ENCODE results near the gene MTMR4.
"Not testable (repeated sequence)": the region's sequence is repeated elsewhere in the genome, so short reads cannot be mapped to it uniquely, and the experiment has no call there.

The MTMR4 gene

DNA sequence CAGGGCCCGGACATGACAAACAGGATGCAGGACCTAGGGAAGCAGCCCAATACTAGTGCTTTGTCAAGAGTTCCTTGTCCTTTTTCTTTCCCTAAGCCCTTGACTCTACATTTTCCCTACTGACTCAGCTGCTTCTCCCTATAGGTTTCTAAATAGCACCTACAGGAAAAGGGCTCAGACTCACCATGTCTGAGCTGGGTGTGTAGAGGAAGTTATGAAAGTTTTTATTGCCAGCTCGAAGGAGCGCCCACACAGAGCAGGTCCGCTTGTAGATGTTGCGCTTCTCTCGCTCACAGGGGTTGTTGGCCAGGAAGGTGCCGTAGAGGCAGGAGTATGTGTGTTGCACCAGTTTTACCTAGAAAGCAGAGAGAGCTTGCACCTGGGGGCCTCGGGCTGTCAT is 10.6 kb downstream of the MTMR4 start:
- no peaks in the 10 kb centered on the region for H3K9me3 ChIP-seq (ENCODE audit: control insufficient read depth, low read length)
- no peak overlapping the region for H3K4me2 ChIP-seq (ENCODE audit: low read length)
- no peaks in the 10 kb centered on the region for H3K36me3 ChIP-seq (ENCODE audit: control insufficient read depth, insufficient read depth, low read length)
- H2AFZ ChIP-seq: no peak overlapping the region
- H3K27ac ChIP-seq: no peak overlapping the region
- no peaks in the 10 kb centered on the region for H3K4me1 ChIP-seq
- H3K9ac ChIP-seq: no peak overlapping the region
- no peak overlapping the region for H3K4me3 ChIP-seq (ENCODE audit: low read depth, low read length)
- TF ChIP-seq, protein P1, sequence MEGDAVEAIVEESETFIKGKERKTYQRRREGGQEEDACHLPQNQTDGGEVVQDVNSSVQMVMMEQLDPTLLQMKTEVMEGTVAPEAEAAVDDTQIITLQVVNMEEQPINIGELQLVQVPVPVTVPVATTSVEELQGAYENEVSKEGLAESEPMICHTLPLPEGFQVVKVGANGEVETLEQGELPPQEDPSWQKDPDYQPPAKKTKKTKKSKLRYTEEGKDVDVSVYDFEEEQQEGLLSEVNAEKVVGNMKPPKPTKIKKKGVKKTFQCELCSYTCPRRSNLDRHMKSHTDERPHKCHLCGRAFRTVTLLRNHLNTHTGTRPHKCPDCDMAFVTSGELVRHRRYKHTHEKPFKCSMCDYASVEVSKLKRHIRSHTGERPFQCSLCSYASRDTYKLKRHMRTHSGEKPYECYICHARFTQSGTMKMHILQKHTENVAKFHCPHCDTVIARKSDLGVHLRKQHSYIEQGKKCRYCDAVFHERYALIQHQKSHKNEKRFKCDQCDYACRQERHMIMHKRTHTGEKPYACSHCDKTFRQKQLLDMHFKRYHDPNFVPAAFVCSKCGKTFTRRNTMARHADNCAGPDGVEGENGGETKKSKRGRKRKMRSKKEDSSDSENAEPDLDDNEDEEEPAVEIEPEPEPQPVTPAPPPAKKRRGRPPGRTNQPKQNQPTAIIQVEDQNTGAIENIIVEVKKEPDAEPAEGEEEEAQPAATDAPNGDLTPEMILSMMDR (IDR thresholded peaks at IDR 0.05): no peak
- H3K79me2 ChIP-seq: no peaks in the 10 kb centered on the region
- no peaks in the 10 kb centered on the region for H3K27me3 ChIP-seq (ENCODE audit: control insufficient read depth, insufficient read depth, low read length)

DNA sequence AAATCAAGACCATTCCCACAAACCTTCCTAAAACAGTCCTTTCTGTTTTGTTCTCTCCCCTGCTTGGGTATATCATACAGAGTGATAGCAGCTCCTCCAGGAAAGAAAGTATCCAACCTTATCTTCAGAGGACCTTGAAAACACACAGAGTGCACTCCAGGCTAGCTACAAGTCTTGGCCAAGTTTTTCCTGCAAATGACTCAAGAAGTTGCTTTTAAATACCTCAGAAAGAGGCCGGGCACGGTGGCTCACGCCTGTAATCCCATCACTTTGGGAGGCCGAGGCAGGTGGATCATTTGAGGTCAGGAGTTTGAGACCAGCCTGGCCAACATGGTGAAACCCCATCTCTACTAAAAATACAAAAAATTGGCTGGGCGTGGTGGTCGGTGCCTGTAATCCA is 11.3 kb downstream of the MTMR4 start:
- H3K79me2 ChIP-seq; H3K4me1 ChIP-seq; H3K4me3 ChIP-seq (ENCODE audit: low read depth, low read length); H3K9ac ChIP-seq; H2AFZ ChIP-seq; H3K4me2 ChIP-seq (ENCODE audit: low read length); H3K36me3 ChIP-seq (ENCODE audit: control insufficient read depth, insufficient read depth, low read length); H3K27me3 ChIP-seq (ENCODE audit: control insufficient read depth, insufficient read depth, low read length); H3K9me3 ChIP-seq (ENCODE audit: control insufficient read depth, low read length); H3K27ac ChIP-seq: not testable (repeated sequence)

- no peak overlapping the region for H2AFZ ChIP-seq
- H3K36me3 ChIP-seq (ENCODE audit: control insufficient read depth, insufficient read depth, low read length): no peaks in the 10 kb centered on the region
These were observed 13.0 kb downstream of the MTMR4 start for GRCh38 chr17:58501451-58501850.

DNA sequence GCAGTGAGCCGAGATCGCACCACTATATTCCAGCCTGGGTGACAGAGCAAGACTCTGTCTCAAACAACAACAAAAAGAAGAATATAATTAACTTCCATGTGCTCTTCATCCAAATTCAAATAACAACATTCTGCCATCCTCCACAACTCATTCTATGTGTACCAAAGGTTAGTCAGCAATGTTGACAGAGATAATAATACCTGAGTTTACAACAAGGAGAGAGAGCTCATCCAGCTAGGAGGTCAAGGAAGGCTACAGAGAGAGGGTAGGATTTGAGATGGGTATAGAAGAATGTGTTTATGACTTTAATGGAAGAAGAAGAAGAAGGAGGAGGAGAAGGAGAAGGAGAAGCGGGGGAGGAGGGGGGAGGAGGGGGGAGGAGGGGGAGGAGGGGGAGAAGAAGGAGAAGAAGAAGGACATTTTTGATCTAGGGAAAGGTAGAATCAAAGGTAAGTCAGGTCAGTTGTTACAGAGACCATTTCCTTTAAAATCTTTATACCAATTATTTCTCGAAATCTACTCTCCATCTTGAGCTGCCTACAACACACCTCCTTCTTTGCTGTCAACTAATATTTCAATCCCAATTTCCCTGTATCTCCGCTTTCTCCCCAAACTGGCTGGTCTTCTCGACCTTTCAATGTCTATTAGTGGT is 16.1 kb downstream of the MTMR4 start:
- no peak overlapping the region for H3K4me2 ChIP-seq (ENCODE audit: low read length)
- no peaks in the 10 kb centered on the region for H3K9me3 ChIP-seq (ENCODE audit: control insufficient read depth, low read length)
- TF ChIP-seq, protein P1 (IDR thresholded peaks at IDR 0.05): no peak
- no peaks in the 10 kb centered on the region for H3K4me1 ChIP-seq
- H3K36me3 ChIP-seq (ENCODE audit: control insufficient read depth, insufficient read depth, low read length): no peaks in the 10 kb centered on the region
- no peak overlapping the region for H3K4me3 ChIP-seq (ENCODE audit: low read depth, low read length)
- H2AFZ ChIP-seq: no peak overlapping the region
- H3K79me2 ChIP-seq: no peaks in the 10 kb centered on the region
- H3K27ac ChIP-seq: no peak overlapping the region
- H3K27me3 ChIP-seq (ENCODE audit: control insufficient read depth, insufficient read depth, low read length): no peaks in the 10 kb centered on the region
- H3K9ac ChIP-seq: no peak overlapping the region

More at GRCh38 chr17:58501451-58501850, 13.0 kb downstream of the MTMR4 start:
- no peak overlapping the region for H3K9ac ChIP-seq
- no peaks in the 10 kb centered on the region for H3K79me2 ChIP-seq
- TF ChIP-seq, protein P1 (IDR thresholded peaks at IDR 0.05): no peak
- no peaks in the 10 kb centered on the region for H3K9me3 ChIP-seq (ENCODE audit: control insufficient read depth, low read length)
- no peak overlapping the region for H3K27ac ChIP-seq
- H3K4me2 ChIP-seq (ENCODE audit: low read length): no peak overlapping the region
- no peak overlapping the region for H3K4me3 ChIP-seq (ENCODE audit: low read depth, low read length)
- no peaks in the 10 kb centered on the region for H3K4me1 ChIP-seq
- no peaks in the 10 kb centered on the region for H3K27me3 ChIP-seq (ENCODE audit: control insufficient read depth, insufficient read depth, low read length)

DNA sequence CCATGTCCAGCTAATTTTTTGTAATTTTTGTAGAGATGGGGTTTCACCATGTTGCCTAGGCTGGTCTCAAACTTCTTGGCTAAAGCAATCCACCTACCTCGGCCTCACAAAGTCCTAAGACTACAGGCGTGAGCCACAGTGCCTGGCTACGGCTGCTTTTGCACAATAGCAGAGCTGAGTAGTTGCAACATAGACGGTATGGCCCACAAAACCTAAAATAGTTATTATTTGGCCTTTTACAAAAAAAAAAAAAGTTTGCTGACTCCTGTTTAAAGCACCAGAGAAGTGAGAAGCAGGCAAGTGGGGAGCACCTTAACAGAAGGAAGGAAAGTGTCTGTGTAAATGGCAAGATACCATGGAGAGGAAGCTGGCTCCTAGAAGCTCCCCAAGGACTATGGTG is 20.9 kb downstream of the MTMR4 start:
- H3K36me3 ChIP-seq (ENCODE audit: control insufficient read depth, insufficient read depth, low read length): no peaks in the 10 kb centered on the region
- no peaks in the 10 kb centered on the region for H3K27me3 ChIP-seq (ENCODE audit: control insufficient read depth, insufficient read depth, low read length)
- TF ChIP-seq, protein P1 (IDR thresholded peaks at IDR 0.05): no peak
- H3K4me2 ChIP-seq (ENCODE audit: low read length): no peak overlapping the region
- H3K4me1 ChIP-seq: no peaks in the 10 kb centered on the region
- H3K79me2 ChIP-seq: no peaks in the 10 kb centered on the region
- no peak overlapping the region for H3K4me3 ChIP-seq (ENCODE audit: low read depth, low read length)
- no peak overlapping the region for H3K27ac ChIP-seq
- H3K9ac ChIP-seq: no peak overlapping the region
- H2AFZ ChIP-seq: no peak overlapping the region
- no peaks in the 10 kb centered on the region for H3K9me3 ChIP-seq (ENCODE audit: control insufficient read depth, low read length)

Measured in parathyroid adenoma (tissue), 2 donors.